Measurements from ENCODE around the gene TENM3. TPM values are rescaled to one million over a fixed set of nuclear protein-coding genes. Genes with fewer than 3 reads are reported as not detected.
"Not testable (repeated sequence)": the region's sequence is repeated elsewhere in the genome, so short reads cannot be mapped to it uniquely, and the experiment has no call there.

TENM3 gene
- 10 to 100 TPM; 19.7 to 47.2 (median 33.0) TPM for total RNA-seq

DNA sequence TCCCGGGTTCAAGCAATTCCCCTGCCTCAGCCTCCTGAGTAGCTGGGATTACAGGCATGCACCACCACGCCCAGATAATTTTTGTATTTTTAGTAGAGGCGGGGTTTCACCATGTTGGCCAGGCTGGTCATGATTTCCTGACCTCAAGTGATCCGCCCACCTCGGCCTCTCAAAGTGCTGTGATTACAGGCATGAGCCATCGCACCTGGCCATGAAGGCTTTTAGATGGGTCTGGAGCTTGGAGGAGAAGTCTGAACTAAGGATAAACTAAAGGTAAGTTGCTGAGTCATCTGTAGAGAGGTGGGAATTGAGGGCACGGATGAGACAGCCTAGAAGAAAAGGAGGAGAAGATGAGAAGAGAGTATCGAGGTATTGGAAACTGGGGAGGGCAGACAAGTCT is at the start of gene TENM3:
Gene TENM3 (plus strand): TSS at position 199 of the 400 bp plus-strand sequence. CDS start 80,619 bp downstream, outside the sequence.
- DNase-seq (ENCODE audit: low spot score); ATAC-seq (ENCODE audit: low FRiP score): not testable (repeated sequence)

DNA sequence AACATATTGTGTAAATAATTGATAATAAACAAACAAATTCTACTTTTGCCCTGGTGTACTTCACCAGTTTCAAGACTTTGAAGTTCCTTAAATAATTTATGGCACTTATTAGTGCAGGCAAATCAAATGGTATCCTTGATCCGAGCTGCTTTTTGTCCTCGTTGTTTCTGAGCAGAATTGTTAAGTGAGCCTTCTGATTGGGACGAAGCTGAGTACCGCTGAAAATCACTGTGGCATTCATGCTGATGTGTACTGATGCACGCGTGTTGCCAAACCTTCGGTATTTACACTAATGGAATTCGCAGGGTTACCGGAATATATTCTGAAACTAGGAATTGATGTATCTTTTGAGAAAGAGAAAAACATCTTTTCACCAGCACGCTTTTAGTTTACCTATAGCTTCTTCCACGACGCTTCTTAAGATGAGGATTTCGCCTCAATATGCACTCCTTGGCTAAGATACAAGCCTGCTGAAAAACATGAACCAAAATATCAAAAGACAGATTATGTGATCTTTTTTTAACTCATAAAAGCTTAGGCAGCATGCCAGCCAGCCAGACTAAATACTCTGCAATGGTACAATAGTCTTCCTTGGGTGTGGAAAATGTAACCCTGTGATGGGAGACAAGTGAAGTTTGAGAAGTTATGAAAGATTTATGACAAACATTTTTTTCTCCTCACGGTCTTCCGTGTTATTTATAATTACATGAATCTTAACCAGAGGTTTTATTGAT is 48.9 kb upstream of the TENM3 start:
- DNase-seq (ENCODE audit: low spot score), result no peak

DNA sequence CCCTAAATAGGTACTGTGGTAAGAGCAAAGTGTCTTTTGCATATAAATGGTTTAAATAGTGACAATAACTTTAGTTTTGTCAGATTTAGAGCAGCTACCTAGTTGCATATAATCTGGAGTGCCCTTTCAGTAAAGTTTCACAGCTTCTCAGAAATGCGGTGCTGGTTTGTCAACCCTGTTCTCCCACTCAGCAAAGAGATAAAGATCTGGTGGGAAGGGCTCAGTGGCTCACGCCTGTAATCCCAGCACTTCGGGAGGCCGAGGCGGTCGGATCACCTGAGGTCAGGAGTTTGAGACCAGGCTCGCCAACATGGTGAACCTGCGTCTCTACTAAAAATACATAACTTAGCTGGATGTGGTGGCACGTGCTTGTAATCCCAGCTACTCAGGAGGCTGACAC is 45.6 kb upstream of the TENM3 start:
- ATAC-seq (ENCODE audit: low FRiP score), result no peak
- no peak for DNase-seq (ENCODE audit: low spot score)
- TF ChIP-seq, protein P1, sequence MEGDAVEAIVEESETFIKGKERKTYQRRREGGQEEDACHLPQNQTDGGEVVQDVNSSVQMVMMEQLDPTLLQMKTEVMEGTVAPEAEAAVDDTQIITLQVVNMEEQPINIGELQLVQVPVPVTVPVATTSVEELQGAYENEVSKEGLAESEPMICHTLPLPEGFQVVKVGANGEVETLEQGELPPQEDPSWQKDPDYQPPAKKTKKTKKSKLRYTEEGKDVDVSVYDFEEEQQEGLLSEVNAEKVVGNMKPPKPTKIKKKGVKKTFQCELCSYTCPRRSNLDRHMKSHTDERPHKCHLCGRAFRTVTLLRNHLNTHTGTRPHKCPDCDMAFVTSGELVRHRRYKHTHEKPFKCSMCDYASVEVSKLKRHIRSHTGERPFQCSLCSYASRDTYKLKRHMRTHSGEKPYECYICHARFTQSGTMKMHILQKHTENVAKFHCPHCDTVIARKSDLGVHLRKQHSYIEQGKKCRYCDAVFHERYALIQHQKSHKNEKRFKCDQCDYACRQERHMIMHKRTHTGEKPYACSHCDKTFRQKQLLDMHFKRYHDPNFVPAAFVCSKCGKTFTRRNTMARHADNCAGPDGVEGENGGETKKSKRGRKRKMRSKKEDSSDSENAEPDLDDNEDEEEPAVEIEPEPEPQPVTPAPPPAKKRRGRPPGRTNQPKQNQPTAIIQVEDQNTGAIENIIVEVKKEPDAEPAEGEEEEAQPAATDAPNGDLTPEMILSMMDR (IDR thresholded peaks at IDR 0.05), result no peak

More for the DNA sequence above, 48.9 kb upstream of the TENM3 start:
- TF ChIP-seq, protein P1 (IDR thresholded peaks at IDR 0.05), result no peak
- no peak for ATAC-seq (ENCODE audit: low FRiP score)

DNA sequence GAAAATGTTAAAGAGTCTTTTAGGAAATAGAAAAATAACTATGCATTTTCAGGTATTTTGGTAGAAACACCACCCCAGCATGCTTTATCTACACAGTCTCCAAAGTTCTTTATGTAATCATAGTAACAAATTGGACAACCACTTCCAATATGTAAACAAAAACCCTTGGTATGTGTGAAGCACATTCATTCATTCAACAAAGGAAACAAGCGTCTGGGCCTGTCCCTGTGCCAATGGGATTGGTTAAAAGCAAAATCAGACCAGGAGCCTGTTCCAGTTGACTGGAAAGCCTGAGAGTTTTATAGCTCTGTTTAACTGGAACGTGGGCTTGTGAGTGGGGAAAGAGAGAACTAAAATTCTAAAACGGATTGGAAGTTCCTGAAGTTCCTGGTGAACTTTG is 41.3 kb upstream of the TENM3 start:
- TF ChIP-seq, protein P1 (IDR thresholded peaks at IDR 0.05), result no peak
- ATAC-seq (ENCODE audit: low FRiP score) (no peak), DNase-seq (ENCODE audit: low spot score) (no peak)

DNA sequence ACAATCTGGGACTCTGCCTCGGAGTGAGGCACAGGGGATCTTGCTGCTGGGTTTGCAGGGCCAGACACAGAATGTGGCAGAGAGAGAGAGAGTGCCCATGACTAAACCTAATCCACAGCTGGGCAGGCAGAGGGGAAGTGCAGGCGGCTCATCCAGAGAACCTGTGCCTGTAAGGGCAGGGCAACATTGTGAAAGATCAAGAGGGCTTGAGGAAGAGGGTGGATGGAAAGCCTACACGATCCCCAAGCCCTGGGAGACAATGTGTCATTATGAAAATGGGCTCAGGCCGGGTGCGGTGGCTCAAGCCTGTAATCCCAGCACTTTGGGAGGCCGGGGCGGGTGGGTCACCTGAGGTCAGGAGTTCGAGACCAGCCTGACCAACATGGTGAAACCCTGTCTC is 40.6 kb upstream of the TENM3 start:
- DNase-seq (ENCODE audit: low spot score) (no peak), ATAC-seq (ENCODE audit: low FRiP score) (no peak)
- TF ChIP-seq, protein P1 (IDR thresholded peaks at IDR 0.05), result no peak

DNA sequence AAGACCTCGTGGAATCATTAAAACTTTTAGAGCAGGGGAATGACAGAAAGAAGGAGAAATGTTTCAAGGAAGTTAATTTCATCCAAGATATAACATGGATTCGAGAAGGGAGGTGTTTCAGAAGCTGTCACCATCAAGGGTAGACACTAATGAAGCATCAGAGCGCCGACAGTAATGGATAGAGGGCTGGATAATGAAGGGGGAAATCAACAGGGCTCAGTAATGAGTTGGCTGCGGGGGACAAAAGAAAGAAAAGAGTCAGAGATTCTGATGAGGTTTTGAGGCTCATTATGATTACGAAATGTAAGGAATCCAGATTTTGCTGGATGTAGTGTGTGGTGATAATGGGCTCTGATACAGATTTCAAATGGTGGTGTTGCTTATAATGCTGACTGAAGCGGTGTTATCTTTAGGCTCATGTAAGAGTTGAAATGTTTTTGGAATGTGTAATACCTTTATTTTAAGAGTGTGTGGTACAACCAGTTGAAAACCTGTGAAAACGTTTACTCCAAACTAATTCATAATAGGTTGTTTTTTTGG is 39.3 kb upstream of the TENM3 start:
- ATAC-seq (ENCODE audit: low FRiP score) (peak; percentile 9), DNase-seq (ENCODE audit: low spot score) (no peak)
- TF ChIP-seq, protein P1 (IDR thresholded peaks at IDR 0.05), result no peak

DNA sequence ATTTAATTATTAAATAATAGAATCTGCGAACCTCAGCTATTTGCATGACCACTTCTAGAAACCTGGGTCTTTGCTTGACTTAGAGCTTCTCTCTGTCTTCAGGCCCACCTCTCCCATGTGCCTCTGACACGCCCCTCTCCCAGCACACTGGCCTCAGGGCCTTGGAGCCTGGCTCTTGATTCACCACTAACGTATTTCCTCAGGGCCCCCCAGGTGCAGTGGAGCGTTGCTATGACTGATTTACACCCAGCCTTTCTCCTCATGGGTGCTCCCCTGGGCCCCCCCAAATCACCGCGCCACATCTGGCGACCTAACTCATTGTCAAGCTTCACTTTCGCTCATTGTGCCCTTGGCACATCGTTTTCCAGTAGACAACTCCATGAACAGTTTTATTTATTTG is 37.9 kb upstream of the TENM3 start:
- DNase-seq (ENCODE audit: low spot score) (no peak), ATAC-seq (ENCODE audit: low FRiP score) (no peak)
- TF ChIP-seq, protein P1 (IDR thresholded peaks at IDR 0.05), result no peak

Measured in omental fat pad (tissue), 4 donors.